PC-9 (cell line): Measurements from ENCODE around the gene TBC1D22A. TPM values are rescaled to one million over a fixed set of nuclear protein-coding genes. Genes with fewer than 3 reads are reported as not detected.

Experiments
- BruUV-seq: library from RNA; stranded (reverse); fragments of 400-500 nt; replicated peaks from 2 replicates; lab custom pipeline; 2021; lab: Mats Ljungman, UMichigan
- CTCF ChIA-PET: fragments of 300-600 bp; sonication (Branson Sonifier 250); formaldehyde crosslinking; loops from one replicate; lab custom pipeline; 2022; ENCODE audit warnings: antibody characterized with exemption; lab: Charles Lee
- POLR2A ChIA-PET: fragments of 300-600 bp; sonication (Branson Sonifier 250); formaldehyde crosslinking; loops from one replicate; lab custom pipeline; 2022; ENCODE audit warnings: antibody characterized with exemption; ENCODE audit not compliant: unreplicated experiment; lab: Charles Lee
- DNase-seq, 2 experiments: peaks; one replicate each; pipeline versions ENCODE4 v3.0.0 to v3.0.0-alpha.2; 2015 to 2022; ENCODE audit warnings: mixed read lengths in 1 of 2
- H2AFZ ChIP-seq: fragments of 200-600 bp; sonication (generic); 2 replicates; pipeline ENCODE4 v1.8.1; 2017; ENCODE audit warnings: antibody characterized with exemption
- H3F3A ChIP-seq: fragments of 200-600 bp; sonication (generic); 2 replicates; pipeline ENCODE4 v1.8.1; 2017; ENCODE audit warnings: antibody characterized with exemption, mild to moderate bottlenecking, low read depth; ENCODE audit not compliant: insufficient read depth
- H3K27ac ChIP-seq: fragments of 200-600 bp; sonication (generic); 2 replicates; pipeline ENCODE4 v1.6.1; 2016; ENCODE audit warnings: mixed run types
- H3K27me3 ChIP-seq: fragments of 200-600 bp; sonication (generic); 2 replicates; pipeline ENCODE4 v1.6.1; 2016; ENCODE audit warnings: low read depth, mixed run types; ENCODE audit not compliant: insufficient read depth
- H3K36me3 ChIP-seq: fragments of 200-600 bp; sonication (generic); 2 replicates; pipeline ENCODE4 v1.6.1; 2016; ENCODE audit warnings: low read depth, mixed run types
- H3K4me1 ChIP-seq: fragments of 200-600 bp; sonication (generic); replicated peaks from 2 replicates; pipeline ENCODE4 v1.6.1; 2016; ENCODE audit warnings: mixed run types; ENCODE audit not compliant: insufficient read depth
- H3K4me2 ChIP-seq: fragments of 200-600 bp; sonication (generic); 2 replicates; pipeline ENCODE4 v1.6.1; 2017; ENCODE audit warnings: mixed run types
- H3K4me3 ChIP-seq: fragments of 200-600 bp; sonication (generic); 2 replicates; pipeline ENCODE4 v1.6.1; 2016; ENCODE audit warnings: mixed run types
- H3K79me2 ChIP-seq: fragments of 200-600 bp; sonication (generic); 2 replicates; pipeline ENCODE4 v1.6.1; 2017; ENCODE audit warnings: low read depth, mixed run types
- H3K9me2 ChIP-seq: fragments of 200-600 bp; sonication (generic); 2 replicates; pipeline ENCODE4 v1.8.1; 2017; ENCODE audit warnings: mild to moderate bottlenecking; ENCODE audit not compliant: insufficient read depth
- H3K9me3 ChIP-seq: fragments of 200-600 bp; sonication (generic); 2 replicates; pipeline ENCODE4 v1.8.1; 2016; ENCODE audit warnings: low read depth; ENCODE audit not compliant: insufficient read depth
- H4K20me1 ChIP-seq: fragments of 200-600 bp; sonication (generic); 2 replicates; pipeline ENCODE4 v1.8.1; 2017; ENCODE audit not compliant: insufficient read depth
- EZH2 ChIP-seq: fragments of 200-600 bp; sonication (generic); IDR thresholded peaks from 2 replicates; pipeline ENCODE4 v1.8.0; 2017; ENCODE audit warnings: antibody characterized with exemption, low read depth
- intact Hi-C: fragments of 100-400 bp; cut with micrococcal nuclease; formaldehyde crosslinking; loops from one replicate; pipeline ENCODE4 v1.10.0; 2022; ENCODE audit not compliant: unreplicated experiment
- total RNA-seq: library from RNA; stranded (reverse); gene quantifications from 2 replicates; pipeline ENCODE4 v1.2.3, GENCODE V29; 2021
- TF ChIP-seq, protein P1 (sequence below): fragments of 200-600 bp; sonication (generic); conservative IDR thresholded peaks from 2 replicates; pipeline ENCODE4 v1.6.1; 2017; ENCODE audit warnings: mixed run types, antibody characterized with exemption, mild to moderate bottlenecking, moderate library complexity

TBC1D22A gene
- total RNA-seq, 1 experiment from 2014 or later: 40.3 TPM

DNA sequence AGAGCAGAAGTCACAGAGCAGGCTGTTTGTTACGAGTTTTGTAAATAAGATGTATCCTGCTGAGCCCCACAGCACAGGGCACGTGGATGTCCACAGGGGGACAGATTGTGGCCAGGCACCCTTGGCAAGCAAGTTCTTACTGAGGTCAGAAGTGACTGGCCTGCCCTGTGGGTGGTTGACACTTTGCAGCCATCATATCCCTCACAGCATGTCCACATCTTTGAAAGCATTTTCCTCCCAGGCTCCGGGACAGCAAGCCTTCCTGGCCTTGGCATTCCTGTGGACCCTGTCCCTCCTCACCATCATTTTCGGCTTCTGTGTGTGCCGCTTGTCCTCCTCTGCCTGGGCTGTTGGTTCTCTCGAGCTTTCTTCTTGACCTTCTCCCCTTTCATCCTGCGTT, 189.5 kb downstream of the TBC1D22A start:
- H4K20me1 ChIP-seq: peaks cover 14% of the 10 kb centered on the region; the same call in 1 of the 2 replicates
- no peaks in the 10 kb centered on the region for H3K4me1 ChIP-seq
- no peak for DNase-seq
- H3K36me3 ChIP-seq: 0 out of 2 replicates have a peak, but pooled peaks cover 3% of the 10 kb centered on the region
- no peaks in the 10 kb centered on the region for H3F3A ChIP-seq
- no peaks in the 10 kb centered on the region for H3K9me2 ChIP-seq
- no peak overlapping the region for H3K4me2 ChIP-seq
- intact Hi-C loops: no loop called here
- no peaks in the 10 kb centered on the region for H3K79me2 ChIP-seq
- no peaks in the 10 kb centered on the region for H3K27me3 ChIP-seq
- ChIA-PET CTCF (interaction anchor here (0.5 kb wide), 1 partner anchor 606 kb away, joined by 3 read pairs; no protein-coding TSS in a partner anchor), POLR2A (no interaction called here)
- no TSS peak for BruUV-seq
- no peak overlapping the region for H2AFZ ChIP-seq
- H3K9me3 ChIP-seq: no peaks in the 10 kb centered on the region
- TF ChIP-seq, protein P1, sequence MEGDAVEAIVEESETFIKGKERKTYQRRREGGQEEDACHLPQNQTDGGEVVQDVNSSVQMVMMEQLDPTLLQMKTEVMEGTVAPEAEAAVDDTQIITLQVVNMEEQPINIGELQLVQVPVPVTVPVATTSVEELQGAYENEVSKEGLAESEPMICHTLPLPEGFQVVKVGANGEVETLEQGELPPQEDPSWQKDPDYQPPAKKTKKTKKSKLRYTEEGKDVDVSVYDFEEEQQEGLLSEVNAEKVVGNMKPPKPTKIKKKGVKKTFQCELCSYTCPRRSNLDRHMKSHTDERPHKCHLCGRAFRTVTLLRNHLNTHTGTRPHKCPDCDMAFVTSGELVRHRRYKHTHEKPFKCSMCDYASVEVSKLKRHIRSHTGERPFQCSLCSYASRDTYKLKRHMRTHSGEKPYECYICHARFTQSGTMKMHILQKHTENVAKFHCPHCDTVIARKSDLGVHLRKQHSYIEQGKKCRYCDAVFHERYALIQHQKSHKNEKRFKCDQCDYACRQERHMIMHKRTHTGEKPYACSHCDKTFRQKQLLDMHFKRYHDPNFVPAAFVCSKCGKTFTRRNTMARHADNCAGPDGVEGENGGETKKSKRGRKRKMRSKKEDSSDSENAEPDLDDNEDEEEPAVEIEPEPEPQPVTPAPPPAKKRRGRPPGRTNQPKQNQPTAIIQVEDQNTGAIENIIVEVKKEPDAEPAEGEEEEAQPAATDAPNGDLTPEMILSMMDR: no peak
- no peak for TF ChIP-seq EZH2
- no peak overlapping the region for H3K4me3 ChIP-seq
- no peak overlapping the region for H3K27ac ChIP-seq

DNA sequence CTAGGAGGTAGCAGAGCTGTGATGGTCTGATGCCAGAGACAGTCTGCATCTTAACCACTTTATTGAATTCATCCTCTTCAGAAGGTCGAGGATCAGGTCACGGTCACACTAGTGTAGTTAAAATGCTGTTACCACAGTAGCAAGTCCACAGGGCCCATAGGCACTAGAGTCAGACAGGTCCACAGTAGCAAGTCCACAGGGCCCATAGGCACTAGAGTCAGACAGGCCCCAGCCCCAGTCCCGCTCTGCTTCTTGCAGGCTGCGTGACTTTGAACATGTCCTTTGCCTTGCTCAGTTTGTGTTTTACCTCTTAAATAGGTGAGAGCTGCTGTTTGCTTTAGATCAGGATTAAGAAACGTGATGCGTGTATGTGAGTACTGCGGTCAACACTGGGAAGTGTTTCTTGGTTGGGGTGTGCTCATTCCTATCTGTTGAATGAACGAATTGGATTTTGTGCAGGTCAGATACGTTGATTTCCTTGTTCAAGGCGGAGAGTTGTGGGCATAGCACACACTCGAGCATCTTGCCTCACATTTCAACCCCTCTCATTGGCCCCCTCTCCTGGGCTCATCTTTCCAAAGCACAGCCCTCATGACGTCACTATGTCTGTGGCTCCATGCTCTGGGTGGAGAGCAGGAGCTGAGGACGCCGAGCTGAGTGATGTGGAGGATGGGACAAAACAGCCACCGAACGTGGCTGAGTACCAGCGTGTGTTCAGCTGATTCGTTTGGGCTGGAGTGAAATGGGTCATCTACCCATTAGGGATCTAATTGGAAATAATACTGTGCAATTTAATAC, 191.7 kb downstream of the TBC1D22A start:
- no peaks in the 10 kb centered on the region for H3K79me2 ChIP-seq
- H3K27me3 ChIP-seq: no peaks in the 10 kb centered on the region
- no peak overlapping the region for H3K4me3 ChIP-seq
- BruUV-seq: no TSS peak
- no peak overlapping the region for H2AFZ ChIP-seq
- no peaks in the 10 kb centered on the region for H3K9me3 ChIP-seq
- H3K36me3 ChIP-seq: no peaks in the 10 kb centered on the region
- TF ChIP-seq, protein P1: no peak
- TF ChIP-seq EZH2: no peak
- H3K4me1 ChIP-seq: no peaks in the 10 kb centered on the region
- intact Hi-C loops: no loop called here
- ChIA-PET POLR2A (no interaction called here), CTCF (no interaction called here)
- no peak overlapping the region for H3K27ac ChIP-seq
- no peak for DNase-seq
- peaks cover 19% of the 10 kb centered on the region; the same call in 1 of the 2 replicates for H4K20me1 ChIP-seq
- no peak overlapping the region for H3K4me2 ChIP-seq
- H3K9me2 ChIP-seq: no peaks in the 10 kb centered on the region
- H3F3A ChIP-seq: no peaks in the 10 kb centered on the region

DNA sequence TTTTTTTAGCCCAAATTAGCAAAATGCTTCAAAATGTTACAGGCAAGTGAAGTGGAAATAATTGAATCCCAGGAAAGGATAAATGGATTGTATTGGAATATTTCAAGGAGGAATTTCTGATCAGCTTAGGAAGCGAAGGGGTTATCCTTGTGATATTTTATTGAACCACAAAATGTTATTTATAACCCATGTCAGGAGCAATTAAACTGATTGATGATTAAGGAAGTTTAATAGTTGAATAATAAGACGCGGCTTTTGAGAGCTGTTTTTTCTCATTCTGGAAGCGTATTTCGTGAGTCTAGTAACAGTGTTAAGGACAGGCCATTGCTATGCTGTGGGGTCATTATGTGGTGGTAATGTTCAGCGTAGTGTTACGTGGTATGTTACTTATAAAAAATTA, 192.3 kb downstream of the TBC1D22A start:
- CTCF ChIA-PET: no interaction called here

More for the DNA sequence above, 192.3 kb downstream of the TBC1D22A start:
- Histone ChIP-seq H3K4me1 (no peaks in the 10 kb centered on the region), H3F3A (no peaks in the 10 kb centered on the region), H2AFZ (no peak overlapping the region), H3K79me2 (no peaks in the 10 kb centered on the region), H3K9me2 (no peaks in the 10 kb centered on the region), H3K27ac (no peak overlapping the region), H3K27me3 (no peaks in the 10 kb centered on the region), H3K9me3 (no peaks in the 10 kb centered on the region), H3K36me3 (no peaks in the 10 kb centered on the region), H3K4me3 (no peak overlapping the region), H3K4me2 (no peak overlapping the region), H4K20me1 (peaks cover 19% of the 10 kb centered on the region; the same call in 1 of the 2 replicates)
- POLR2A ChIA-PET: no interaction called here
- TF ChIP-seq, protein P1: no peak
- no peak for TF ChIP-seq EZH2
- intact Hi-C loops: no loop called here
- BruUV-seq: no TSS peak
- no peak for DNase-seq
